Activated naive CD4-positive, alpha-beta T cell treated with anti-CD3 and anti-CD28 coated beads, Interleukin-2, amount 10 ng/mL, durations not matched to agents 7 days and 5 days (primary cell): Measurements from ENCODE around the gene RPL36.
"Not testable (repeated sequence)": the region's sequence is repeated elsewhere in the genome, so short reads cannot be mapped to it uniquely, and the experiment has no call there.

Experiments used
- CTCF ChIA-PET: fragments of 350-600 bp; sonication (Branson Sonifier 250); formaldehyde crosslinking; loops from one replicate; lab custom pipeline; 2021; ENCODE audit warnings: antibody characterized with exemption; lab: Charles Lee
- DNase-seq: peaks from one replicate; pipeline ENCODE4 v3.0.0-alpha.2; 2020
- H3K27ac Mint-ChIP-seq: one replicate; pipeline ENCODE4 v1.8.0; 2021; ENCODE audit warnings: mild to moderate bottlenecking, moderate library complexity, mixed read lengths
- H3K27me3 Mint-ChIP-seq: one replicate; pipeline ENCODE4 v1.8.0; 2021; ENCODE audit warnings: mild to moderate bottlenecking, mixed read lengths
- H3K36me3 Mint-ChIP-seq: one replicate; pipeline ENCODE4 v1.8.0; 2021; ENCODE audit warnings: mixed read lengths
- H3K4me1 Mint-ChIP-seq: one replicate; pipeline ENCODE4 v1.8.0; 2021; ENCODE audit warnings: mixed read lengths
- H3K4me3 Mint-ChIP-seq: one replicate; pipeline ENCODE4 v1.8.0; 2021; ENCODE audit warnings: mild to moderate bottlenecking, moderate library complexity, mixed read lengths
- H3K9me3 Mint-ChIP-seq: one replicate; pipeline ENCODE4 v1.8.0; 2021; ENCODE audit warnings: mixed read lengths

Gene RPL36

GRCh38 chr19:5718037-5718578, 28.0 kb downstream of the RPL36 start:
- H3K36me3 Mint-ChIP-seq = peaks cover 21% of the 10 kb centered on the region
- no peak for DNase-seq
- CTCF ChIA-PET = interaction anchor here (1.0 to 3.0 kb wide), 4 partner anchors 23 to 31 kb away, joined by 3 to 11 read pairs (median 6); partner anchors contain the start of gene RPL36
- H3K4me1 Mint-ChIP-seq = peaks cover 37% of the 10 kb centered on the region
- no peaks in the 10 kb centered on the region for H3K9me3 Mint-ChIP-seq
- H3K27me3 Mint-ChIP-seq = peaks cover 6% of the 10 kb centered on the region
- peak overlapping the region; percentile 98 for H3K27ac Mint-ChIP-seq
- peak overlapping the region; percentile 93 for H3K4me3 Mint-ChIP-seq

GRCh38 chr19:5718579-5719273, 28.6 kb downstream of the RPL36 start:
- Mint-ChIP-seq H3K36me3 (peaks cover 17% of the 10 kb centered on the region), H3K27ac (peak overlapping the region; percentile 98), H3K9me3 (no peaks in the 10 kb centered on the region), H3K4me3 (peak overlapping the region; percentile 93), H3K4me1 (peaks cover 37% of the 10 kb centered on the region), H3K27me3 (peaks cover 6% of the 10 kb centered on the region)
- CTCF ChIA-PET = interaction anchor here (1.0 to 3.0 kb wide), 4 partner anchors 24 to 31 kb away, joined by 3 to 11 read pairs (median 6); partner anchors contain the start of gene RPL36
- peak; percentile 62 for DNase-seq

- peaks cover 37% of the 10 kb centered on the region for H3K4me1 Mint-ChIP-seq
- CTCF ChIA-PET = interaction anchor here (1.0 to 3.0 kb wide), 5 partner anchors 24 to 37 kb away, joined by 3 to 11 read pairs (median 4); partner anchors contain the start of gene RPL36
- peak; percentile 60 for DNase-seq
- H3K4me3 Mint-ChIP-seq = peak overlapping the region; percentile 93
- H3K27ac Mint-ChIP-seq = peak overlapping the region; percentile 98
- H3K36me3 Mint-ChIP-seq = peaks cover 13% of the 10 kb centered on the region
- no peaks in the 10 kb centered on the region for H3K9me3 Mint-ChIP-seq
- peaks cover 6% of the 10 kb centered on the region for H3K27me3 Mint-ChIP-seq
Observed at GRCh38 chr19:5719274-5719960, 29.3 kb downstream of the RPL36 start.

GRCh38 chr19:5719961-5720790, 30.1 kb downstream of the RPL36 start, which contains the start of the genes CATSPERD and LONP1:
CATSPERD (plus strand) TSS chr19:5720637; CDS start chr19:5720738, 101 bp downstream.
LONP1 (minus strand) TSS chr19:5720146; CDS start chr19:5720132, 14 bp downstream.
- CTCF ChIA-PET = interaction anchor here (0.6 to 3.0 kb wide), 4 partner anchors 29 to 82 kb away, joined by 3 to 11 read pairs (median 8); partner anchors contain the start of gene RPL36
- Mint-ChIP-seq H3K27me3 (peaks cover 6% of the 10 kb centered on the region), H3K27ac (peak within 1 kb of the TSS; percentile 98), H3K9me3 (no peaks in the 10 kb centered on the region), H3K36me3 (peaks cover 13% of the 10 kb centered on the region), H3K4me1 (peaks cover 37% of the 10 kb centered on the region), H3K4me3 (peak within 1 kb of the TSS; percentile 93)
- peak; percentile 99 for DNase-seq

GRCh38 chr19:5727453-5728050, 37.5 kb downstream of the RPL36 start:
- no peak overlapping the region for H3K4me3 Mint-ChIP-seq
- CTCF ChIA-PET = interaction anchor here (0.6 kb wide), 1 partner anchor 166 kb away, joined by 3 read pairs; no protein-coding TSS in a partner anchor
- H3K27me3 Mint-ChIP-seq = peaks cover 17% of the 10 kb centered on the region
- DNase-seq = no peak
- H3K27ac Mint-ChIP-seq = no peak overlapping the region
- no peaks in the 10 kb centered on the region for H3K9me3 Mint-ChIP-seq
- H3K4me1 Mint-ChIP-seq = no peaks in the 10 kb centered on the region
- H3K36me3 Mint-ChIP-seq = no peaks in the 10 kb centered on the region

GRCh38 chr19:5733172-5733571, 43.1 kb downstream of the RPL36 start:
- H3K9me3 Mint-ChIP-seq, DNase-seq, H3K36me3 Mint-ChIP-seq, H3K27ac Mint-ChIP-seq, H3K4me3 Mint-ChIP-seq, H3K4me1 Mint-ChIP-seq, CTCF ChIA-PET: not testable (repeated sequence)
- H3K27me3 Mint-ChIP-seq = peaks cover 22% of the 10 kb centered on the region

GRCh38 chr19:5738423-5738822, 48.3 kb downstream of the RPL36 start:
- Mint-ChIP-seq H3K4me1 (no peaks in the 10 kb centered on the region), H3K36me3 (no peaks in the 10 kb centered on the region), H3K4me3 (no peak overlapping the region), H3K27me3 (peaks cover 13% of the 10 kb centered on the region), H3K27ac (no peak overlapping the region), H3K9me3 (no peaks in the 10 kb centered on the region)
- no peak for DNase-seq
- CTCF ChIA-PET = no interaction called here
